Measurements from ENCODE around the gene SLC25A26.

Gene SLC25A26

GRCh38 chr3:66380200-66380932 lies 159.6 kb downstream of the SLC25A26 start:
- no peak overlapping the region for H3K9ac ChIP-seq (ENCODE audit: low read length in 2 of 2)
- no peaks in the 10 kb centered on the region for H3K27me3 ChIP-seq (ENCODE audit: control insufficient read depth in 1 of 2, insufficient read depth in 2 of 2, low read length in 2 of 2)
- H3K4me3 ChIP-seq (ENCODE audit: low read length in 2 of 2): no peak overlapping the region
- peak overlapping the region; percentile 31 for H3K27ac ChIP-seq (ENCODE audit: low read length)
- H3K9me3 ChIP-seq (ENCODE audit: control insufficient read depth in 2 of 2, low read length in 2 of 2): peaks cover 0 to 5% of the 10 kb centered on the region in 2 donors
- peaks cover 79 to 97% of the 10 kb centered on the region in 2 donors for H3K36me3 ChIP-seq (ENCODE audit: control insufficient read depth in 2 of 2, insufficient read depth in 2 of 2, low read length in 2 of 2)
- peaks cover 27% of the 10 kb centered on the region for H3K4me1 ChIP-seq (ENCODE audit: control insufficient read depth, insufficient read depth, low read length)

GRCh38 chr3:66381626-66382025 lies 160.8 kb downstream of the SLC25A26 start:
- Histone ChIP-seq H3K27me3 (ENCODE audit: control insufficient read depth in 1 of 2, insufficient read depth in 2 of 2, low read length in 2 of 2) (no peaks in the 10 kb centered on the region), H3K9me3 (ENCODE audit: control insufficient read depth in 2 of 2, low read length in 2 of 2) (peaks cover 0 to 5% of the 10 kb centered on the region in 2 donors), H3K36me3 (ENCODE audit: control insufficient read depth in 2 of 2, insufficient read depth in 2 of 2, low read length in 2 of 2) (peaks cover 84 to 95% of the 10 kb centered on the region in 2 donors), H3K9ac (ENCODE audit: low read length in 2 of 2) (no peak overlapping the region), H3K4me1 (ENCODE audit: control insufficient read depth, insufficient read depth, low read length) (peaks cover 25% of the 10 kb centered on the region), H3K27ac (ENCODE audit: low read length) (peak overlapping the region; percentile 58), H3K4me3 (ENCODE audit: low read length in 2 of 2) (no peak overlapping the region)

GRCh38 chr3:66382142-66382541 lies 161.3 kb downstream of the SLC25A26 start:
- Histone ChIP-seq H3K9ac (ENCODE audit: low read length in 2 of 2) (no peak overlapping the region), H3K36me3 (ENCODE audit: control insufficient read depth in 2 of 2, insufficient read depth in 2 of 2, low read length in 2 of 2) (peaks cover 85 to 94% of the 10 kb centered on the region in 2 donors), H3K27me3 (ENCODE audit: control insufficient read depth in 1 of 2, insufficient read depth in 2 of 2, low read length in 2 of 2) (no peaks in the 10 kb centered on the region), H3K4me1 (ENCODE audit: control insufficient read depth, insufficient read depth, low read length) (peaks cover 23% of the 10 kb centered on the region), H3K9me3 (ENCODE audit: control insufficient read depth in 2 of 2, low read length in 2 of 2) (peaks cover 0 to 5% of the 10 kb centered on the region in 2 donors), H3K27ac (ENCODE audit: low read length) (peak overlapping the region; percentile 58), H3K4me3 (ENCODE audit: low read length in 2 of 2) (no peak overlapping the region)

GRCh38 chr3:66383023-66383422 lies 162.2 kb downstream of the SLC25A26 start:
- Histone ChIP-seq H3K9ac (ENCODE audit: low read length in 2 of 2) (no peak overlapping the region), H3K27ac (ENCODE audit: low read length) (no peak overlapping the region), H3K4me3 (ENCODE audit: low read length in 2 of 2) (no peak overlapping the region), H3K36me3 (ENCODE audit: control insufficient read depth in 2 of 2, insufficient read depth in 2 of 2, low read length in 2 of 2) (peaks cover 77 to 87% of the 10 kb centered on the region in 2 donors), H3K9me3 (ENCODE audit: control insufficient read depth in 2 of 2, low read length in 2 of 2) (peaks cover 0 to 5% of the 10 kb centered on the region in 2 donors), H3K27me3 (ENCODE audit: control insufficient read depth in 1 of 2, insufficient read depth in 2 of 2, low read length in 2 of 2) (no peaks in the 10 kb centered on the region), H3K4me1 (ENCODE audit: control insufficient read depth, insufficient read depth, low read length) (peaks cover 18% of the 10 kb centered on the region)

- H3K9ac ChIP-seq (ENCODE audit: low read length in 2 of 2): no peak overlapping the region
- no peak overlapping the region for H3K4me3 ChIP-seq (ENCODE audit: low read length in 2 of 2)
- peaks cover 73 to 81% of the 10 kb centered on the region in 2 donors for H3K36me3 ChIP-seq (ENCODE audit: control insufficient read depth in 2 of 2, insufficient read depth in 2 of 2, low read length in 2 of 2)
- no peak overlapping the region for H3K27ac ChIP-seq (ENCODE audit: low read length)
- peaks cover 0 to 5% of the 10 kb centered on the region in 2 donors for H3K9me3 ChIP-seq (ENCODE audit: control insufficient read depth in 2 of 2, low read length in 2 of 2)
- no peaks in the 10 kb centered on the region for H3K27me3 ChIP-seq (ENCODE audit: control insufficient read depth in 1 of 2, insufficient read depth in 2 of 2, low read length in 2 of 2)
- peaks cover 18% of the 10 kb centered on the region for H3K4me1 ChIP-seq (ENCODE audit: control insufficient read depth, insufficient read depth, low read length)
These were observed 163.4 kb downstream of the SLC25A26 start for GRCh38 chr3:66383998-66384745.

- H3K27ac ChIP-seq (ENCODE audit: low read length): no peak overlapping the region
- no peaks in the 10 kb centered on the region for H3K27me3 ChIP-seq (ENCODE audit: control insufficient read depth in 1 of 2, insufficient read depth in 2 of 2, low read length in 2 of 2)
- peaks cover 67 to 73% of the 10 kb centered on the region in 2 donors for H3K36me3 ChIP-seq (ENCODE audit: control insufficient read depth in 2 of 2, insufficient read depth in 2 of 2, low read length in 2 of 2)
- H3K4me1 ChIP-seq (ENCODE audit: control insufficient read depth, insufficient read depth, low read length): peaks cover 18% of the 10 kb centered on the region
- no peak overlapping the region for H3K9ac ChIP-seq (ENCODE audit: low read length in 2 of 2)
- H3K9me3 ChIP-seq (ENCODE audit: control insufficient read depth in 2 of 2, low read length in 2 of 2): peaks cover 0 to 5% of the 10 kb centered on the region in 2 donors
- H3K4me3 ChIP-seq (ENCODE audit: low read length in 2 of 2): no peak overlapping the region
These were observed 164.3 kb downstream of the SLC25A26 start for GRCh38 chr3:66385066-66385465.

- Histone ChIP-seq H3K9me3 (ENCODE audit: control insufficient read depth in 2 of 2, low read length in 2 of 2) (peaks cover 0 to 5% of the 10 kb centered on the region in 2 donors), H3K4me1 (ENCODE audit: control insufficient read depth, insufficient read depth, low read length) (peaks cover 15% of the 10 kb centered on the region), H3K36me3 (ENCODE audit: control insufficient read depth in 2 of 2, insufficient read depth in 2 of 2, low read length in 2 of 2) (peaks cover 55 to 66% of the 10 kb centered on the region in 2 donors), H3K27ac (ENCODE audit: low read length) (no peak overlapping the region), H3K9ac (ENCODE audit: low read length in 2 of 2) (no peak overlapping the region), H3K4me3 (ENCODE audit: low read length in 2 of 2) (no peak overlapping the region), H3K27me3 (ENCODE audit: control insufficient read depth in 1 of 2, insufficient read depth in 2 of 2, low read length in 2 of 2) (no peaks in the 10 kb centered on the region)
These were observed 165.5 kb downstream of the SLC25A26 start for GRCh38 chr3:66386011-66386924.

- Histone ChIP-seq H3K27me3 (ENCODE audit: control insufficient read depth in 1 of 2, insufficient read depth in 2 of 2, low read length in 2 of 2) (no peaks in the 10 kb centered on the region), H3K9ac (ENCODE audit: low read length in 2 of 2) (no peak overlapping the region), H3K36me3 (ENCODE audit: control insufficient read depth in 2 of 2, insufficient read depth in 2 of 2, low read length in 2 of 2) (peaks cover 48 to 63% of the 10 kb centered on the region in 2 donors), H3K4me1 (ENCODE audit: control insufficient read depth, insufficient read depth, low read length) (peaks cover 7% of the 10 kb centered on the region), H3K4me3 (ENCODE audit: low read length in 2 of 2) (no peak overlapping the region), H3K9me3 (ENCODE audit: control insufficient read depth in 2 of 2, low read length in 2 of 2) (peaks cover 0 to 5% of the 10 kb centered on the region in 2 donors), H3K27ac (ENCODE audit: low read length) (no peak overlapping the region)
These were observed 166.3 kb downstream of the SLC25A26 start for GRCh38 chr3:66386925-66387650.

- peaks cover 32 to 43% of the 10 kb centered on the region in 2 donors for H3K36me3 ChIP-seq (ENCODE audit: control insufficient read depth in 2 of 2, insufficient read depth in 2 of 2, low read length in 2 of 2)
- H3K4me3 ChIP-seq (ENCODE audit: low read length in 2 of 2): no peak overlapping the region
- H3K27me3 ChIP-seq (ENCODE audit: control insufficient read depth in 1 of 2, insufficient read depth in 2 of 2, low read length in 2 of 2): no peaks in the 10 kb centered on the region
- H3K4me1 ChIP-seq (ENCODE audit: control insufficient read depth, insufficient read depth, low read length): peaks cover 28% of the 10 kb centered on the region
- no peak overlapping the region for H3K9ac ChIP-seq (ENCODE audit: low read length in 2 of 2)
- no peak overlapping the region for H3K27ac ChIP-seq (ENCODE audit: low read length)
- peaks cover 0 to 2% of the 10 kb centered on the region in 2 donors for H3K9me3 ChIP-seq (ENCODE audit: control insufficient read depth in 2 of 2, low read length in 2 of 2)
These were observed 169.2 kb downstream of the SLC25A26 start for GRCh38 chr3:66390013-66390412.

GRCh38 chr3:66392512-66392911 lies 171.7 kb downstream of the SLC25A26 start:
- peak overlapping the region; percentile 64 for H3K27ac ChIP-seq (ENCODE audit: low read length)
- peaks cover 38 to 47% of the 10 kb centered on the region in 2 donors for H3K36me3 ChIP-seq (ENCODE audit: control insufficient read depth in 2 of 2, insufficient read depth in 2 of 2, low read length in 2 of 2)
- no peak overlapping the region for H3K9ac ChIP-seq (ENCODE audit: low read length in 2 of 2)

More at GRCh38 chr3:66392512-66392911, 171.7 kb downstream of the SLC25A26 start:
- Histone ChIP-seq H3K9me3 (ENCODE audit: control insufficient read depth in 2 of 2, low read length in 2 of 2) (no peaks in the 10 kb centered on the region), H3K27me3 (ENCODE audit: control insufficient read depth in 1 of 2, insufficient read depth in 2 of 2, low read length in 2 of 2) (no peaks in the 10 kb centered on the region), H3K4me1 (ENCODE audit: control insufficient read depth, insufficient read depth, low read length) (peaks cover 43% of the 10 kb centered on the region), H3K4me3 (ENCODE audit: low read length in 2 of 2) (no peak overlapping the region)
